Neuronal stem cell (in vitro differentiated cells): ENCODE measurements around the gene MGAT5B.

ENCODE experiments used
- DNase-seq: peaks from one replicate; pipeline ENCODE4 v3.0.0-alpha.2; 2013; ENCODE audit warnings: low spot score
- H2AFZ ChIP-seq: one replicate; pipeline ENCODE4 v1.6.1; 2013; ENCODE audit warnings: mild to moderate bottlenecking, low read length, inconsistent platforms
- H2AK5ac ChIP-seq: 2 replicates; pipeline ENCODE4 v1.6.1; 2013; ENCODE audit warnings: low read depth, mild to moderate bottlenecking, inconsistent platforms, low read length, moderate library complexity, mixed read lengths
- H2BK120ac ChIP-seq: 2 replicates; pipeline ENCODE4 v1.6.1; 2013; ENCODE audit warnings: low read depth, mild to moderate bottlenecking, inconsistent platforms, low read length, moderate library complexity, mixed read lengths
- H2BK12ac ChIP-seq: one replicate; pipeline ENCODE4 v1.6.1; 2013; ENCODE audit warnings: low read length, inconsistent platforms
- H2BK15ac ChIP-seq: 2 replicates; pipeline ENCODE4 v1.6.1; 2013; ENCODE audit warnings: mild to moderate bottlenecking, low read length, inconsistent platforms, mixed read lengths
- H2BK5ac ChIP-seq: one replicate; pipeline ENCODE4 v1.6.1; 2013; ENCODE audit warnings: inconsistent platforms, mild to moderate bottlenecking, low read length, moderate library complexity
- H3K14ac ChIP-seq: one replicate; pipeline ENCODE4 v1.6.1; 2013; ENCODE audit warnings: low read length, inconsistent platforms
- H3K18ac ChIP-seq: 2 replicates; pipeline ENCODE4 v1.6.1; 2013; ENCODE audit warnings: low read length, inconsistent platforms
- H3K23ac ChIP-seq: 2 replicates; pipeline ENCODE4 v1.6.1; 2013; ENCODE audit warnings: low read depth, mild to moderate bottlenecking, mixed read lengths, low read length, inconsistent platforms; ENCODE audit not compliant: poor library complexity
- H3K27ac ChIP-seq: replicated peaks from 3 replicates; pipeline ENCODE4 v1.5.1; 2013; ENCODE audit warnings: low read length, inconsistent platforms
- H3K27me3 ChIP-seq, 3 experiments: 2 replicates each; pipeline ENCODE4 v1.6.1; 2013; ENCODE audit warnings: low read length in 3 of 3, mild to moderate bottlenecking in 2 of 3, inconsistent platforms in 1 of 3, low read depth in 1 of 3, mixed read lengths in 1 of 3, moderate library complexity in 1 of 3; ENCODE audit not compliant: control insufficient read depth in 3 of 3, insufficient read depth in 3 of 3
- H3K36me3 ChIP-seq, 2 donors: replicated peaks in 1 of 2; 2 replicates each; pipeline ENCODE4 v1.6.1; 2013; ENCODE audit warnings: low read length in 2 of 2; ENCODE audit not compliant: control insufficient read depth in 2 of 2, insufficient read depth in 2 of 2
- H3K4ac ChIP-seq: 2 replicates; pipeline ENCODE4 v1.6.1; 2013; ENCODE audit warnings: inconsistent platforms, mild to moderate bottlenecking, low read length, moderate library complexity
- H3K4me1 ChIP-seq, 2 donors: 1 replicate in 1 of 2; 2 replicates in 1 of 2; pipeline ENCODE4 v1.6.1; 2013; ENCODE audit warnings: low read length in 2 of 2, low read depth in 1 of 2; ENCODE audit not compliant: control insufficient read depth in 2 of 2, insufficient read depth in 1 of 2
- H3K4me2 ChIP-seq: one replicate; pipeline ENCODE4 v1.6.1; 2013; ENCODE audit warnings: mild to moderate bottlenecking, low read length, inconsistent platforms; ENCODE audit not compliant: insufficient read depth, poor library complexity, severe bottlenecking
- H3K4me3 ChIP-seq, 2 donors: 2 replicates each; pipeline ENCODE4 v1.5.1; 2013; ENCODE audit warnings: low read length in 2 of 2, mild to moderate bottlenecking in 2 of 2, inconsistent platforms in 1 of 2, moderate library complexity in 1 of 2
- H3K79me1 ChIP-seq: one replicate; pipeline ENCODE4 v1.6.1; 2013; ENCODE audit warnings: low read depth, mild to moderate bottlenecking, inconsistent platforms, low read length, moderate library complexity
- H3K9ac ChIP-seq: one replicate; pipeline ENCODE4 v1.6.1; 2013; ENCODE audit warnings: mild to moderate bottlenecking, low read depth, low read length, inconsistent platforms; ENCODE audit not compliant: poor library complexity
- H3K9me3 ChIP-seq, 2 donors: replicated peaks in 1 of 2; 2 replicates each; pipeline versions ENCODE3 to v1.6.1; 2013; ENCODE audit warnings: low read length in 2 of 2, mild to moderate bottlenecking in 2 of 2, inconsistent platforms in 1 of 2, low read depth in 1 of 2, mixed read lengths in 1 of 2, moderate library complexity in 1 of 2; ENCODE audit not compliant: control insufficient read depth in 2 of 2, insufficient read depth in 1 of 2
- H4K8ac ChIP-seq: one replicate; pipeline ENCODE4 v1.6.1; 2013; ENCODE audit warnings: low read depth, mild to moderate bottlenecking, inconsistent platforms, low read length, moderate library complexity
- H4K91ac ChIP-seq: one replicate; pipeline ENCODE4 v1.6.1; 2013; ENCODE audit warnings: low read length, low read depth, mild to moderate bottlenecking, inconsistent platforms; ENCODE audit not compliant: poor library complexity
- WGBS, 2 donors: extraction: QIAGEN DNeasy Blood & Tissue Kit; methylation state at CpG; one replicate each; pipeline ENCODE4 v1.1.7; 2013; ENCODE audit warnings: missing lambda C conversion rate in 2 of 2, mixed read lengths in 1 of 2; ENCODE audit not compliant: insufficient read length in 2 of 2, insufficient replicate concordance in 1 of 2; ENCODE audit errors: extremely low coverage in 2 of 2; 5-methylcytosine and 5-hydroxymethylcytosine counted together

MGAT5B gene

GRCh38 chr17:76988796-76989195 is 120.6 kb downstream of the MGAT5B start:
- Histone ChIP-seq H3K4me1 (peaks cover 7 to 11% of the 10 kb centered on the region in 2 donors), H3K27me3 (no peaks in the 10 kb centered on the region)
- WGBS, 2 donors: no CpG with 5 or more reads among the region's 13 CpGs

GRCh38 chr17:76989519-76989918 is 121.3 kb downstream of the MGAT5B start:
- Histone ChIP-seq H3K4me3 (no peak overlapping the region), H2BK5ac (no peak overlapping the region), H4K8ac (no peak overlapping the region), H3K27me3 (no peaks in the 10 kb centered on the region), H3K9me3 (no peaks in the 10 kb centered on the region), H3K4me1 (peaks cover 11 to 18% of the 10 kb centered on the region in 2 donors), H3K14ac (no peak overlapping the region), H2AFZ (no peak overlapping the region), H3K4me2 (no peak overlapping the region), H3K79me1 (no peaks in the 10 kb centered on the region), H3K27ac (no peak overlapping the region), H3K18ac (peak overlapping the region; percentile 65), H2BK120ac (peak overlapping the region; percentile 52), H3K4ac (no peak overlapping the region), H2AK5ac (peak overlapping the region; percentile 89), H3K23ac (no peak overlapping the region), H2BK12ac (no peak overlapping the region), H4K91ac (peak overlapping the region; percentile 30), H2BK15ac (no peak overlapping the region), H3K36me3 (no peaks in the 10 kb centered on the region), H3K9ac (no peak overlapping the region)
- no CpG with 5 or more reads among the region's 5 CpGs for WGBS, 2 donors
- no peak for DNase-seq

More at GRCh38 chr17:76988796-76989195, 120.6 kb downstream of the MGAT5B start:
- H2BK120ac ChIP-seq: no peak overlapping the region
- no peak overlapping the region for H2AFZ ChIP-seq
- no peak overlapping the region for H2AK5ac ChIP-seq
- H3K4ac ChIP-seq: no peak overlapping the region
- H2BK15ac ChIP-seq: no peak overlapping the region
- H3K18ac ChIP-seq: no peak overlapping the region
- H2BK5ac ChIP-seq: no peak overlapping the region
- H4K8ac ChIP-seq: no peak overlapping the region
- no peaks in the 10 kb centered on the region for H3K9me3 ChIP-seq
- no peak overlapping the region for H4K91ac ChIP-seq
- no peak overlapping the region for H2BK12ac ChIP-seq
- H3K4me2 ChIP-seq: no peak overlapping the region
- H3K14ac ChIP-seq: no peak overlapping the region
- DNase-seq: no peak
- H3K36me3 ChIP-seq: no peaks in the 10 kb centered on the region
- no peak overlapping the region for H3K9ac ChIP-seq
- H3K4me3 ChIP-seq: no peak overlapping the region
- H3K27ac ChIP-seq: no peak overlapping the region
- no peak overlapping the region for H3K23ac ChIP-seq
- no peaks in the 10 kb centered on the region for H3K79me1 ChIP-seq

- no peak overlapping the region for H3K4me2 ChIP-seq
- H2BK12ac ChIP-seq: no peak overlapping the region
- no CpG with 5 or more reads among the region's 5 CpGs for WGBS, 2 donors
- no peaks in the 10 kb centered on the region for H3K9me3 ChIP-seq
- DNase-seq: no peak
- no peaks in the 10 kb centered on the region for H3K27me3 ChIP-seq
- H2AK5ac ChIP-seq: no peak overlapping the region
- peak overlapping the region; percentile 10 for H3K27ac ChIP-seq
- H3K4me3 ChIP-seq: no peak overlapping the region
- no peaks in the 10 kb centered on the region for H3K79me1 ChIP-seq
- H3K4ac ChIP-seq: no peak overlapping the region
- no peak overlapping the region for H3K14ac ChIP-seq
- no peak overlapping the region for H3K23ac ChIP-seq
- no peak overlapping the region for H4K91ac ChIP-seq
- H3K36me3 ChIP-seq: no peaks in the 10 kb centered on the region
- H3K4me1 ChIP-seq: peaks cover 27 to 28% of the 10 kb centered on the region in 2 donors
- no peak overlapping the region for H2AFZ ChIP-seq
- H2BK15ac ChIP-seq: peak overlapping the region; percentile 13
- no peak overlapping the region for H4K8ac ChIP-seq
- peak overlapping the region; percentile 16 for H2BK5ac ChIP-seq
- no peak overlapping the region for H3K9ac ChIP-seq
- no peak overlapping the region for H3K18ac ChIP-seq
- H2BK120ac ChIP-seq: no peak overlapping the region
Observed at GRCh38 chr17:76992891-76993290, 124.7 kb downstream of the MGAT5B start.

GRCh38 chr17:76993651-76994050 is 125.4 kb downstream of the MGAT5B start:
- H3K79me1 ChIP-seq: no peaks in the 10 kb centered on the region
- no peak overlapping the region for H3K4ac ChIP-seq
- no peak overlapping the region for H3K18ac ChIP-seq
- H3K4me1 ChIP-seq: peaks cover 34 to 35% of the 10 kb centered on the region in 2 donors
- H2AFZ ChIP-seq: peak overlapping the region; percentile 27
- no peaks in the 10 kb centered on the region for H3K9me3 ChIP-seq
- H3K14ac ChIP-seq: no peak overlapping the region
- no peak overlapping the region for H4K8ac ChIP-seq
- no peak overlapping the region for H3K9ac ChIP-seq
- H2AK5ac ChIP-seq: no peak overlapping the region
- H3K27me3 ChIP-seq: no peaks in the 10 kb centered on the region
- H2BK12ac ChIP-seq: no peak overlapping the region
- no peak for DNase-seq
- no peak overlapping the region for H3K4me3 ChIP-seq
- H4K91ac ChIP-seq: no peak overlapping the region
- H3K27ac ChIP-seq: peak overlapping the region; percentile 95
- H3K36me3 ChIP-seq: no peaks in the 10 kb centered on the region
- no CpG with 5 or more reads among the region's 5 CpGs for WGBS, 2 donors
- no peak overlapping the region for H2BK5ac ChIP-seq
- H3K23ac ChIP-seq: no peak overlapping the region
- no peak overlapping the region for H3K4me2 ChIP-seq
- no peak overlapping the region for H2BK120ac ChIP-seq
- H2BK15ac ChIP-seq: no peak overlapping the region
